Stimulated activated CD8-positive, alpha-beta memory T cell treated with anti-CD3 and anti-CD28 coated beads, Interleukin-15, amount 100 ng/mL, for 48 hours (primary cell): ENCODE measurements around the gene RAB3C.
"Not testable (repeated sequence)": the region's sequence is repeated elsewhere in the genome, so short reads cannot be mapped to it uniquely, and the experiment has no call there.

Source experiments
- DNase-seq, 2 donors: peaks; one replicate each; pipeline ENCODE4 v3.0.0-alpha.2; 2020; ENCODE audit warnings: low read depth in 2 of 2

RAB3C gene

GRCh38 chr5:58582803-58583491 is at the start of gene RAB3C:
RAB3C (plus strand) TSS chr5:58583075; CDS start chr5:58583209, 134 bp downstream.
- peak; percentile 24 to 39 for DNase-seq

DNA sequence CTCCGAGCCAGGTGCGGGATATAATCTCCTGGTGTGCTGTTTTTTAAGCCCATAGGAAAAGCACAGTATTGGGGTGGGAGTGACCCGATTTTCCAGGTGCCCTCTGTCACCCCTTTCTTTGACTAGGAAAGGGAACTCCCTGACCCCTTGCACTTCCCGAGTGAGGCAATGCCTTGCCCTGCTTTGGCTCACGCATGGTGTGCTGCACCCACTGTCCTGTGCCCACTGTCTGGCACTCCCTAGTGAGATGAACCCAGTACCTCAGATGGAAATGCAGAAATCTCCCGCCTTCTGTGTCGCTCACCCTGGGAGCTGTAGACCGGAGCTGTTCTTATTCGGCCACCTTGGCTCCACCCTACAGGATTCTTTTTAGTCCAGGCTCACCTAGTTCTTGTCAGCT is 40.9 kb upstream of the RAB3C start:
- not testable (repeated sequence) for DNase-seq

DNA sequence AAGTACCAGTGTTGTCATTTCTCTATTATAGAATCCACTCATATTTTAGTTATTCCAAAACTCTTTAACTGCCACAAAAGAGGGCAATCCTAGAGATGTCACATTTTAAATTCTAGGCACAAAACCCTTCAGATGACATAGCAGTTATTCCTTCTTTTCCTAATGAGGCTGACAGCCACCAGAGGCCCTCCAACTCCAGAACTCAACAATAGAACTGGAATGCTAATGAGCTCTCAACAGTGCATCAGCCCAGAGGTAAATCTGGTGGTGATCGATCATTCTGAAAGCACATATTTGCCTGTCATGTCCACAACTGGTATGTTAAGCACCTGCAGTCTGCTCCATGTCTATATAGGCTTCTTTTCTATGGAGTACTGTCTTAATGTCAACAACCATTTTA is 40.2 kb upstream of the RAB3C start:
- DNase-seq, result no peak

GRCh38 chr5:58543723-58544122 is 39.2 kb upstream of the RAB3C start:
- DNase-seq, result no peak

GRCh38 chr5:58544195-58544594 is 38.7 kb upstream of the RAB3C start:
- DNase-seq, result no peak

DNA sequence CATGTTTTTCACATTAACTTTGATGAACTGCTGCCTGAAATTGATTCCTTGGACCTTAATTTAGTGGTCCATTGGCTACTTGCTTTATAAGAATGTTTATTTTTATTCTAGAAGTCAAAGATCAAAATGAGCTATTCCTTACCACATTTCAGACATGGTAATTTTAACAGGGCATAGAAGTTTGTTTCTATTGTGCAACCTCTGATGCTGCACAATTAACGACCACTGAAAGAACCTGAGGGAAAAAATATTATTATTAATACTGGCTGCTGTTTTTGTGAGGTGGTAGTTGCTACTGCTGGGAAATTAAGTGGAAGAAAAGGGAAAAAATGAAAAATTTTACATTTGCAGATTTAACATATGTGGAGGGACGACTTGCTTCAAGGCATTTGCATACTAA is 37.9 kb upstream of the RAB3C start:
- DNase-seq, result no peak

GRCh38 chr5:58545912-58546311 is 37.0 kb upstream of the RAB3C start:
- no peak for DNase-seq

GRCh38 chr5:58548068-58548467 is 34.8 kb upstream of the RAB3C start:
- DNase-seq, result no peak

DNA sequence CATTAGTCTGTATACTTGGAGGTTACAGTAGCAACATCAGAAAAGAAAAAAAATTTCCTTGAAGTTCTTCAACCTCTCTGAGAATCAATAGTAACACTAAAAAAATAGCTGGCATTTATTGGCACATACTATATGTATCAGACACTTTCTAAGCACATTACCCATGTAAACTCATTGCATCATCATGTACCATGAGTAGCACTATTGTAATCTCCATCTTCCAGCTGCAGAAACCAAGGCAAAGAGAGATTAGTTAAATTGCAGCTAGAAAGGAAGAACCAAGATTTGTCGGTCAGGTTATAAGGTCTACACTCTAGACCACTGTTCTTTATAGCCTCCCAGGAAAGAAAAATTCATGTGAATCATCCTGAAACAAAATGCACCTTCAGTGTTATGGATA is 31.4 kb upstream of the RAB3C start:
- no peak for DNase-seq

DNA sequence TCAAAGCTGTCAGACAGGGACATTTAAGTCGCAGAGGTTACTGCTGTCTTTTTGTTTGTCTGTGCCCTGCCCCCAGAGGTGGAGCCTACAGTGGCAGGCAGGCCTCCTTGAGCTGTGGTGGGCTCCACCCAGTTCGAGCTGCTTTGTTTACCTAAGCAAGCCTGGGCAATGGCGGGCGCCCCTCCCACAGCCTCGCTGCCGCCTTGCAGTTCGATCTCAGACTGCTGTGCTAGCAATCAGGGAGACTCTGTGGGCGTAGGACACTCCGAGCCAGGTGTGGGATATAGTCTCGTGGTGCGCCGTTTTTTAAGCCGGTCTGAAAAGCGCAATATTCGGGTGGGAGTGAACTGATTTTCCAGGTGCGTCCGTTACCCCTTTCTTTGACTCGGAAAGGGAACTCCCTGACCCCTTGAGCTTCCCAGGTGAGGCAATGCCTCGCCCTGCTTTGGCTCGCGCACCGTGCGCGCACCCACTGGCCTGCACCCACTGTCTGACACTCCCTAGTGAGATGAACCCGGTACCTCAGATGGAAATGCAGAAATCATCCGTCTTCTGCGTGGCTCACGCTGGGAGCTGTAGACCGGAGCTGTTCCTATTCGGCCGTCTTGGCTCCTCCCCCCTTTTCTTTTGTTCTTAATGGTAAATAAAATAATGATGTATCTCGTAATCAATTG is 25.1 kb upstream of the RAB3C start:
- DNase-seq, result not testable (repeated sequence)

- not testable (repeated sequence) for DNase-seq
These were observed 19.7 kb upstream of the RAB3C start for GRCh38 chr5:58563016-58563700.

DNA sequence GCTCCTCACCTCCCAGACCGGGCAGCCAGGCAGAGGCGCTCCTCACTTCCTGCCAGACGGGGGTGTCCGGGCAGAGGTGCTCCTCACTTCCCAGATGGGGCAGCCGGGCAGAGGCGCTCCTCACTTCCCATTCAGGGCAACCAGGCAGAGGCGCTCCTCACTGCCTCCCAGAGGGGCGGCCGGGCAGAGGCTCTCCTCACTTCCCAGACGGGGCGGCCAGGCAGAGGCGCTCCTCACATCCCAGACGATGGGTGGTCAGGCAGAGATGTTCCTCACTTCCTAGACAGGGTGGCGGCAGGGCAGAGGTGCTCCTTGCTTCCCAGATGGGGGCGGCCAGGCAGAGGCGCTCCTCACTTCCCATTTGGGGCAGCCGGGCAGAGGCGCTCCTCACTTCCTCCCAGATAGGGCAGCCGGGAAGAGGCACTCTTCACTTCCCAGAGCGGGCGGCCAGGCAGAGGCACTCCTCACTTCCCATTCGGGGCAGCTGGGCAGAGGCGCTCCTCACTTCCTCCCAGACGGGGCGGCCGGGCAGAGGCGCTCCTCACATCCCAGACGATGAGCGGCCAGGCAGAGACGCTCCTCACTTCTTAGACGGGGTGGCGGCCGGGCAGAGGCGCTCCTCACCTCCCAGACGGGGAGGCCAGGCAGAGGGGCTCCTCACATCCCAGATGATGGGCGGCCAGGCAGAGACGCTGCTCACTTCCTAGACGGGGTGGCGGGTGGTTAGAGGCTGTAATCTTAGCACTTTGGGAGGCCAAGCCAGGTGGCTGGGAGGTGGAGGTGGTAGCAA is 18.6 kb upstream of the RAB3C start:
- not testable (repeated sequence) for DNase-seq

DNA sequence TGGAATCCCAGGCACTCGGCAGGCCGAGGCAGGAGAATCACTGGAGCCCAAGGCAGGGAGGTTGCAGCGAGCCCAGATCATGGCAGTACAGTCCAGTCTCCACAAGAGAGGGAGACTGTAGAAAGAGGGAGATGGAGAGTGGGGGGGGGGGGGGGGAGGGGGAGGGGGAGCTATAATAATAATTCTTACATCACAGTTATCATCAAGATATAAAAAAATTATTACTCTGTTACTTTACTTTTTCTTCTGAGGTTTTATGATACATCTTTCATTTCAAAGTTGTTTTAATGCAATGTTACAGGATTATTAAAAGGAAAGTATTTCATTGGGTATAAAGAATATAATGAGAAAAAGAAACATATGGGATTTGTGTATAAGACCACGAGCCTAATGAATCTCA is 17.8 kb upstream of the RAB3C start:
- no peak for DNase-seq

GRCh38 chr5:58571501-58571900 is 11.4 kb upstream of the RAB3C start:
- no peak for DNase-seq

DNA sequence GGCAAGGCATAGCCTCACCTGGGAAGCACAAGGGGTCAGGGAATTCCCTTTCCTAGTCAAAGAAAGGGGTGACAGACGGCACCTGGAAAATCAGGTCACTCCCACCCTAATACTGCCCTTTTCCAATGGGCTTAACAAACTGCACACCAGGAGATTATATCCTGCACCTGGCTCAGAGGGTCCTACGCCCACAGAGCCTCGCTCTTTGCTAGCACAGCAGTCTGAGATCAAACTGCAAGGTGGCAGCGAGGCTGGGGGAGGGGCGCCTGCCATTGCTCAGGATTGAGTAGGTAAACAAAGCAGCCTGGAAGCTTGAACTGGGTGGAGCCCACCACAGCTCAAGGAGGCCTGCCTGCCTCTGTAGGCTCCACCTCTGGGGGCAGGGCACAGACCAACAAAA is 9.9 kb upstream of the RAB3C start:
- not testable (repeated sequence) for DNase-seq

GRCh38 chr5:58579781-58580180 is 3.1 kb upstream of the RAB3C start:
- DNase-seq, result no peak

GRCh38 chr5:58582019-58582802 is 664 bp upstream of the RAB3C start:
- DNase-seq, result no peak

GRCh38 chr5:58595952-58596351 is 13.1 kb downstream of the RAB3C start:
- DNase-seq, result no peak

GRCh38 chr5:58598440-58598839 is 15.6 kb downstream of the RAB3C start:
- DNase-seq, result no peak

- no peak for DNase-seq
These were observed 16.3 kb downstream of the RAB3C start for GRCh38 chr5:58599217-58599616.

DNA sequence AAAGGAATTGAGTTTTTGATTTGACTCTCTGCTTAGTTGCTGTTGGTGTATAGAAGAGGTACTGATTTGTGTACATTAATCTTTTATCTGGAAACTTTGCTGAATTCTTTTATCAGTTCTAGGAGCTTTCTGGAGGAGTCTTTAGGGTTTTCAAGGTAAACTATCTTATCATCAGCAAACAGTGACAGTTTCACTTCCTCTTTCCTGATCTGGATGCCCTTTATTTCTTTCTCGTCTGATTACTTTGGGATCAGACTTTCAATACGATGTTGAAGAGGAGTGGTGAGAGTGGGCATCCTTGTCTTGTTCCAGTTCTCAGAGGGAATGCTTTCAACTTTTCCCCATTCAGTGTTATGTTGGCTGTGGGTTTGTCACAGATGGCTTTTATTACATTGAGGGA is 17.7 kb downstream of the RAB3C start:
- DNase-seq, result not testable (repeated sequence)
